ENCODE data around the gene DGKI. TPM values are rescaled to one million over a fixed set of nuclear protein-coding genes. Genes with fewer than 3 reads are reported as not detected.

The DGKI gene
- total RNA-seq, 1 donor = 4.7 TPM

- peak; percentile 27 for DNase-seq (ENCODE audit: low read depth)
- no peak overlapping the region for H3K4me3 ChIP-seq (ENCODE audit: low read depth, low read length)
- TF ChIP-seq CTCF (IDR thresholded peaks at IDR 0.05; ENCODE audit: insufficient read depth, low read length) = no peak
Observed at GRCh38 chr7:137879357-137880158, 32.8 kb upstream of the DGKI start.

GRCh38 chr7:137878333-137878961, 31.7 kb upstream of the DGKI start:
- TF ChIP-seq CTCF (IDR thresholded peaks at IDR 0.05; ENCODE audit: insufficient read depth, low read length) = no peak
- H3K4me3 ChIP-seq (ENCODE audit: low read depth, low read length) = no peak overlapping the region
- peak; percentile 86 for DNase-seq (ENCODE audit: low read depth)

GRCh38 chr7:137877027-137877675, 30.4 kb upstream of the DGKI start:
- DNase-seq (ENCODE audit: low read depth) = no peak
- TF ChIP-seq CTCF (IDR thresholded peaks at IDR 0.05; ENCODE audit: insufficient read depth, low read length) = no peak
- no peak overlapping the region for H3K4me3 ChIP-seq (ENCODE audit: low read depth, low read length)

- no peak overlapping the region for H3K4me3 ChIP-seq (ENCODE audit: low read depth, low read length)
- no peak for TF ChIP-seq CTCF (IDR thresholded peaks at IDR 0.05; ENCODE audit: insufficient read depth, low read length)
- DNase-seq (ENCODE audit: low read depth) = no peak
Observed at GRCh38 chr7:137875746-137876145, 29.0 kb upstream of the DGKI start.

- DNase-seq (ENCODE audit: low read depth) = peak; percentile 97
- TF ChIP-seq CTCF (IDR thresholded peaks at IDR 0.05; ENCODE audit: insufficient read depth, low read length) = no peak
- no peak overlapping the region for H3K4me3 ChIP-seq (ENCODE audit: low read depth, low read length)
Observed at GRCh38 chr7:137873979-137874777, 27.4 kb upstream of the DGKI start.

GRCh38 chr7:137873524-137873923, 26.8 kb upstream of the DGKI start:
- peak; percentile 73 for DNase-seq (ENCODE audit: low read depth)
- H3K4me3 ChIP-seq (ENCODE audit: low read depth, low read length) = no peak overlapping the region
- no peak for TF ChIP-seq CTCF (IDR thresholded peaks at IDR 0.05; ENCODE audit: insufficient read depth, low read length)

Measured in fibroblast of the aortic adventitia (primary cell).